SKM-1 treated with dmso at 0.1 percent for 144 hours (cell line): ENCODE results near the gene ANO3.

Experiments used
- DNase-seq: peaks from one replicate; lab custom pipeline; 2025; ENCODE audit not compliant: unreplicated experiment; lab: John Stamatoyannopoulos, UW

Gene ANO3

DNA sequence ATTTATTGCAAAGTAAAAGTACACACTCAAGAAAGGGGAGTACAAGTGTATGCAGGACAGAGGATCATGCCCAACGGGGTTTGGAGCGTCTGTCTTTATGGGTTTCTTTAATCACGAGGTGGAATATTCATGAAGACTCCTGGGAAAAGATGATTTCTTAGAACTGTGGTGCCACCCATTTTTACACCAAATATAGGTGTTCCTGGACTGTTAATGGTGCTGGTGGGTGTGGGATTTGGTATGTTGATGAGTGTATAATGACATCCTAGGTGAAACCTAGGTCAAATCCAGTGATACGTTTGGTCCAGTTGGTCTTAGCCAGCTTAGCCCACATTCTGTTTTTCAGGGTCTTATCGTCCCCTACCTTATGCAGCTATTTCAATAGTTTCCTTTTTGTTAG is 21.1 kb downstream of the ANO3 start:
- no peak for DNase-seq

DNA sequence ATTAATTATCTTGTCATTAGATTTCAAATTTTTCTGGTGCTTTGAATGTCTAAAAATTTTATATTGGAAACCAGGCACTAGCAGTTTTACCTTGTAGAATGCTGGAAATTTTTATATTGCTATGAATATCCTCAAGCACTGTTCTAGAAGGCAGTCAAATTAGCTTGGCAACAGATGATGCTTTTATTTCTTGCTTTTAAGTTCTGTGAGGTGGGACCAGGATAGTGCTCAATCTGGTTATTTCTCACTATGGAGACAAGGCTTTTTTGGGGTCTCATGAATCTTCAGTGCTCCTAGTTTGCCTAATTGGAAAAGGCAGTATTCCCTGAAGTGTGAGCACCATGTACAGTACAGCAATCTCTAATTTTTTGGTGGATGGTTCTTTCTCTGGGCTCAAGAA is 27.1 kb downstream of the ANO3 start:
- DNase-seq: no peak

- DNase-seq: no peak
These were observed 33.4 kb downstream of the ANO3 start for GRCh38 chr11:26365284-26365683.

- no peak for DNase-seq
These were observed 45.7 kb downstream of the ANO3 start for GRCh38 chr11:26377619-26378018.

GRCh38 chr11:26399336-26399735 is 67.4 kb downstream of the ANO3 start:
- no peak for DNase-seq

DNA sequence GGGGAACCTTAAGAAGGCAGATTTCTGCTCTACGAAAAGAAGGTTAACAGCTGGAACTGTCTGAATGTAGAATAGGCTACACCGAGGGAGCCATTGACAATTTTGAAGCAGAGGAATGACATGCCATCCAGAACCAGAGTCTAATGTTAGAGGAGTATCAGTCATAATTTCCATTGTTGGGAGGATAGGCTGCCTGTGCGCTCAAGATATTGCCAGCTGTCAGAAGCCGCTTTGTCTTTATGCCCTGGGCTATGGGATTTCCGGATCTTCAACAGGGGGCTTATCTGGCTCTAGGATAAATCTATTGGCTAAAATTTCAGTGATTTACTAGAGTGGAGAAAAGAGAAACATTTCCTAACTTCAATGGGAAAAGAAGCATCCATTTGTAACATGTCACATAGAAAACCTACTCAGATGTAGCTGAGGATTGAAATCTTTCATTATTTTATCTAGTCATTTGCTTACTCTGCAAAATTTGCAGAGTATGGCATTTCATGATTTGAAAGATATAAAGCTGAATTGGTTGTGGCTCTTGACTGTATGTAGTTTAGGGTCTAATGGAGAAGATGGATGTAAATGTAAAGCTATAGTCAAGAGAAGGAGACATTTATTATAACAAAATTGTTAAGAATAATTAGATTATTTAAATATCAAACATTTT is 78.9 kb downstream of the ANO3 start:
- no peak for DNase-seq

DNA sequence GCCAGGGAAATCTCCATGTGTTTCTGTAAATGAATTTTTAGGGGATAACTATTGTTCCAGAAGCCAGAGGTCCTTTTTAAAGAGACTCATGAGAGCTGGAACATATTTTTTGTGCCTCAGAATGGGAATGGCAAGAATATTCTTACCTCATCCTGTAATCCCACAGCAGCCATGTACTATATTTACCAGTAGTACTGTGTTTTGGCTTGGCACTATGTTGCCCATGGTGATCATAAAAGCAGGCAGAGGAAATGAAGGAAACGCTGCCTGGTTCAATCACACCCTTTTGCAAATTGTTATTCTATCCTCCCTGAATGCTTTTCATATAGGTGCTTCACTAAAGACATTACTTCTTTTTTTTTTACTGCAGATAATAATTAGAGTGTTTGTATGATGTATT is 81.0 kb downstream of the ANO3 start:
- no peak for DNase-seq

GRCh38 chr11:26418386-26418912 is 86.5 kb downstream of the ANO3 start:
- DNase-seq: no peak

GRCh38 chr11:26420331-26420730 is 88.4 kb downstream of the ANO3 start:
- no peak for DNase-seq

DNA sequence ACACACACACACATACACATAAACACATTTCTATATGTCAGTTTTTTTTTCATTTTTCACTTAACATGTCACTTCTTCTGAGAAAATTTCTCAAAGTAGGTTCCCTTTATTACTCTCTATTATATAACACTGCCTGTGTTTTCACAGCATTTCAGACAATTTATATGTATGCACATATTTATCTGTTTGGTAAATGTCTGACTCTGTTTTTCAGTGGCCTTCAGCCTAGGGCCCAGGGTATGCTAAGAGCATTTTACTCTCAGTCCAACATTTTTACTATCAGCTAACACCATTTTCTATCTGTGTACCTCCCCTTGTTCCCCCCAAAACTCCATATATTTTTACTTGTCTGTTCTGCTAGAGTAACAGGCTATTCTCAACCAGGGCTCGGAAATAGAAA is 92.3 kb downstream of the ANO3 start:
- DNase-seq: no peak

- DNase-seq: no peak
These were observed 107.9 kb downstream of the ANO3 start for GRCh38 chr11:26439854-26440253.

DNA sequence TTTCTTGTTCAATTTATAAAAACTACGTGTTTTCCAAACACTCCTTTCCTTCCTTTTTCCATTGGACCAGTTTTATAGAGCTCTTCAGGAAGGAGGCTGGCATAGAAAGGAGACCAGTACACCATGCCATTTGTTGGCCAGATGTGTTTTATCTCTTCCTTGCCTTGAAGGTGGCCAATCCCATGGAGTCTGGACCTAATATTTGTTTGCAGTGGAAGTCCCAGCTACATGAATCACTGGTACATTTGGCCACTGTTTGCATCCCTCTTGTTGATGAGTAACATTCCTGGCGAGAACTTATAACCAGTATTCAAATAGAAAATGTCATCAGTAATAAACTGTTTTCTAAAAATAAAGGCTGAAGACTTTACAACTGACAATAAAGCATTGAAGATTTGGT is 110.2 kb downstream of the ANO3 start:
- DNase-seq: no peak

DNA sequence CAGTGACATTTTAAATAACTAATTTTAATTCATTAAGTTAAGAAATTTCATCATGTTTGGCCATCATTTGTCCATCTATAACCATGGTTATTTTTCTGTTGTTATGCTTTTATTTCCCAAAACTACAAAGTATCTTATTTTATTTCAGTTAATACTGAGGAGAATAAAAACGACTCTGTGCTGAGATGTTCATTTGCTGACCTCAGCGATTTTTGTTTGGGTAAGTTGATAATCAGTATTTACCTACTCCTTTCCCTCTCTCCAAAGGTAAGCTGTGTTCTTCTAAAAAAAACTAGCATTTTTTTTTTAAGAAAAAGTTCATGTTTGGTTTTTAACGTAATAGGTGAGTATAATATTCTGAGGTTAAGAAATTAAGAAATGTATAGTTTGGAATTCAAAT is 111.7 kb downstream of the ANO3 start:
- no peak for DNase-seq

DNA sequence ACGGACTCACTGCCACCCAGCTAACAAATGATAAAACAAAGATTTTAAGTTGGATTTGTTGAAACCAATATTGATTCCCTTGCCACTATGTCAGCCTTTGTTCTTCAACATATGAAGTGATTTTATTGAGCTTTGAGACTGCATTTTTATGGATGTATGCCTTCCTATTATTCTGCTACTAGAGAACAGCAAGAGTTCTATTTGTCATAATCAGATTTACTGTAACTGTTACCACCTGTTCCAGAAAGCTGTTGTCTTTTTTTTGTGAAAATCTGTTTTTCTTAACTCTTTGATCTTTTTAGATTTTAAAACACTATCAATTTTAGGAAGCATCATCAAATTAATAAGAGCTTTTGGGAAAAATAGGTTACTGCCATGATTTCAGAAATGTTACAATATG is 125.7 kb downstream of the ANO3 start:
- DNase-seq: no peak

DNA sequence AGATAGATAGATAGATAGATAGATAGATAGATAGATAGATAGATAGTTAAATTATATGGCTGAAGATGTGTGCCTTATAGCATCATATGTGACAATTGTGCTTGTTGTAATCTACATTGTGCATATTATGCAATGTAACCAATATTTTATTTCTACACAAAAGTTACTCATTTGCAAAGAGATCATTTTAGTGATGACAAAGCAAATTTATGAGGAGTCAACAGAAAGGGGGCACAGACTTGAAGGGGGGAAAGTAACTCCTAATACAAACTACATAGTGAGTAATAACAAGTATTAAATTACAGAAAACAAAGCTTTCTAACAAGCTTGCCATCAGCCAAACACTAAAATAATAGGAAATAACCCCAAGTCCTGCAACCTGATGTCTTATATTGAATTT is 133.3 kb downstream of the ANO3 start:
- no peak for DNase-seq

DNA sequence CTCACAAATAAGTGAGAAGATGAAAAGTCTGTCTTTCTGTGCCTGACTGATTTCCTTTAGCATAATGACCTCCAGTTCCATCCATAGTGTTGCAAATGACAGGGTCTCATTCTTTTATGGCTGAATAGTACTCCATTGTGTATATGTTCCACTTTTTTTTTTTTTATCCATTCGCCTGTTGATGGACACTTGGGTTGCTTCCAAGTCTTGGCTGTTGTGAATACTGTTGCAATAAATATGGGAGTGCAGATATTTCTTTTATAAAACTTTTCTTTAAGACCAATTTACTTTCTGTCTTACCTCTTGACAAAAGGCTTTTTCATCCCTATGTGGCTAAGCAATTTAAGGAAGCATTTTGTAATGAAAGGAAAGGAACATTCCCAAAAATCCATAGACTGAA is 135.6 kb downstream of the ANO3 start:
- no peak for DNase-seq

GRCh38 chr11:26470992-26471391 is 139.1 kb downstream of the ANO3 start:
- DNase-seq: no peak

DNA sequence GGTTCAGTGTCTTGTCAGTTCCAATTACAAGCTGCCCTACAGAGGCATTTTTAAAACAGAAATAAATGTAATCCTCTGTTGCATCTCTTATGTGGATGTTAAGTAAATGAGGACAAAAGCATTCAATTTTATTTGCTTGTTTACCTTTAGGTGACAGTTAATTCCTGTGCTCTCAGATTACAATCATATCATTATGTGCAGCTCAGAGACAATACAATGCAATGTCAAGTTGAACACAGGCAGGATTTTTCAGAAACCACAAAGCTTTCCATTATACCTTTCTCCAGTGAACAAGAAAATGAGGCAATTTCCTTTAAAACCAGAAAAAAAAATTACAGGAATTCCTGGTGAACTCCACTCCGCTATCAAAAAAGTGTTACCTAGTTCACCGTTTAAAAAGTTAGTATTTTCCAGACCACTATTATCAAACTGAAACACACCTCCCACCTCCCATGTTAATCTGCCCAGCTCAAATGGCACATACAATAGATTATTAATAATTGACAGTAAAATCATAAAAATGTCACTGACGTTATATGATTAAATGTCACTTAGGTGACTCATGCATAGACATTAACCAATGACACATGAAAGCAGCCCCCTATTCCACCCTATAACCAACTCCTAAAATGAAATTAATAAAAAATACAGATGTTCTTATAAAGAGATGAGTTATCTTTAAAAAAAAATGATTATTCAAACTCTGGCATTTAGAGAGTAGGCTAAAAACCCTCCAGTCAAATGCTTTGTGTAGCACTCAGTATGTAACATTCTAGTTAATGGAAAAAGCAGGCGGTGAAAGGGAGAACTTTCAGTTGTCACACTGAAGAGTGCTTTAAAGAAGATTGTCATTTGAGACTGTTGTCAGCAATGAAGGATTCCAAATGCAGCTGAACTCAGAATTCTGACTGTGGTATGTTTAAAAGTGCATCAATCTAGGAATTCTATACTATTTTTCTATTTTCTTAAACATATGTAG is 141.6 kb downstream of the ANO3 start:
- no peak for DNase-seq

DNA sequence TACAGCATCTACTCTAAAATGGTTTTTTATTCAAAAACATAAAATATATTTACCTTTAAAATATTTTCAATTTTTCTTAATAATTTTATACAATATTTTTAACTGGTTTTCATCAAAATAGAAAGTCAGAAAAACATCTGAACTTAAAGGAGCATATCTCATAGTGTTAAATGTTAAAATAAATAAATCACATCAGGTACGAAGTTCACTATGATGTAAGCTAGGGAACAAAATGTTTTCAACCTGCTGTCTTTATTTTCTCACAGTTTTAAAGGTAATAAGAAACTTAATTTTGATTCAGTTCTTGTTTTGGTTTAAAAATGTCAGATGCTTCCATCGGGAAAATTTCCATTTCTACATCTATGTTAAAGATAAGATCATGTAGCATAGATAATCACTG is 142.5 kb downstream of the ANO3 start:
- no peak for DNase-seq

- DNase-seq: no peak
These were observed 145.5 kb downstream of the ANO3 start for GRCh38 chr11:26477396-26477795.

DNA sequence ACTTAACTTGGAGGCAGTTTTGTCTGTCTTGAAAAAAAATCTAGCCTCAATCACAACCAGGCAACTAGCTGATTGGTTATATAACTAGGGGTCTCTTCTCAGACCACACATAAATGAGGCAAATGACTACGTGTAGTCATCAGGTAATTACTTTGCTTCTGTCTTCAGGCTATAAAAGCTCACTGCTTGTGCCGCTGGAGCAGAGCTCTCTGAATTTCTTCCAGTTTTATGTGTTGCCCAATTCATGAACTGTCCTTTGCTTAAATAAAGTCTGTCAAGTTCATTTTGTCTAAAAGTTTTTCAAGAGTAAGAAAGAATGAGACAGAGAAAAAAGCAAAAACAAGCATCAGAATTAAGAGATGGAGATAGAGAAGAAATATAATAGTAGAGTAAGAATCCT is 146.8 kb downstream of the ANO3 start:
- no peak for DNase-seq

- DNase-seq: no peak
These were observed 148.1 kb downstream of the ANO3 start for GRCh38 chr11:26480041-26480440.
